WTC11 (cell line): ENCODE data around the gene NDUFS2.
"Not testable (repeated sequence)": the region's sequence is repeated elsewhere in the genome, so short reads cannot be mapped to it uniquely, and the experiment has no call there.

Experiments
- ATF1 ChIP-seq: sonication (generic); formaldehyde crosslinking; IDR thresholded peaks from 2 replicates; pipeline ENCODE4 v1.8.1; 2023; ENCODE audit warnings: mild to moderate bottlenecking, moderate library complexity, missing genetic modification reagents
- ELF4 ChIP-seq: sonication (generic); formaldehyde crosslinking; IDR thresholded peaks from 2 replicates; pipeline ENCODE4 v1.8.1; 2022; ENCODE audit warnings: low read depth, mild to moderate bottlenecking, moderate library complexity, missing genetic modification reagents
- ESRRA ChIP-seq: sonication (generic); formaldehyde crosslinking; IDR thresholded peaks from 2 replicates; pipeline ENCODE4 v1.8.1; 2022; ENCODE audit warnings: mild to moderate bottlenecking, missing genetic modification reagents, borderline replicate concordance
- FOXJ3 ChIP-seq: sonication (generic); formaldehyde crosslinking; IDR thresholded peaks from 2 replicates; pipeline ENCODE4 v1.9.0; 2021; ENCODE audit warnings: missing genetic modification reagents, mild to moderate bottlenecking, borderline replicate concordance
- FOXK1 ChIP-seq: sonication (generic); formaldehyde crosslinking; IDR thresholded peaks from 2 replicates; pipeline ENCODE4 v1.8.0; 2022; ENCODE audit warnings: mild to moderate bottlenecking, moderate library complexity, missing genetic modification reagents
- GABPB1 ChIP-seq: sonication (generic); formaldehyde crosslinking; IDR thresholded peaks from 2 replicates; pipeline ENCODE4 v1.8.1; 2023; ENCODE audit warnings: mild to moderate bottlenecking, missing genetic modification reagents
- NFE2L1 ChIP-seq: sonication (generic); formaldehyde crosslinking; IDR thresholded peaks from 2 replicates; pipeline ENCODE4 v1.8.1; 2023; ENCODE audit warnings: missing genetic modification reagents
- NFYB ChIP-seq: sonication (generic); formaldehyde crosslinking; conservative IDR thresholded peaks from 2 replicates; pipeline ENCODE4 v1.8.0; 2022; ENCODE audit warnings: low read depth, missing genetic modification reagents
- SMAD4 ChIP-seq: sonication (generic); formaldehyde crosslinking; IDR thresholded peaks from 2 replicates; pipeline ENCODE4 v1.8.0; 2022; ENCODE audit warnings: mild to moderate bottlenecking, missing genetic modification reagents
- TF ChIP-seq, protein P1 (sequence below): fragments of 200-600 bp; IDR thresholded peaks from 2 replicates; pipeline ENCODE4 v1.8.0; 2022; ENCODE audit warnings: antibody characterized with exemption
- TF ChIP-seq, protein P2 (sequence below): fragments of 250-450 bp; sonication (Bioruptor Pico); IDR thresholded peaks from 2 replicates; pipeline ENCODE4 v1.9.0; 2021; ENCODE audit warnings: mild to moderate bottlenecking, borderline replicate concordance
- TF ChIP-seq, protein P3 (sequence below): sonication (generic); formaldehyde crosslinking; IDR thresholded peaks from 2 replicates; pipeline ENCODE4 v1.8.0; 2022; ENCODE audit warnings: mild to moderate bottlenecking, missing genetic modification reagents
- TF ChIP-seq, protein P4 (sequence below): sonication (generic); formaldehyde crosslinking; IDR thresholded peaks from 2 replicates; pipeline ENCODE4 v1.8.1; 2023; ENCODE audit warnings: mild to moderate bottlenecking, missing genetic modification reagents, moderate library complexity

DNA sequence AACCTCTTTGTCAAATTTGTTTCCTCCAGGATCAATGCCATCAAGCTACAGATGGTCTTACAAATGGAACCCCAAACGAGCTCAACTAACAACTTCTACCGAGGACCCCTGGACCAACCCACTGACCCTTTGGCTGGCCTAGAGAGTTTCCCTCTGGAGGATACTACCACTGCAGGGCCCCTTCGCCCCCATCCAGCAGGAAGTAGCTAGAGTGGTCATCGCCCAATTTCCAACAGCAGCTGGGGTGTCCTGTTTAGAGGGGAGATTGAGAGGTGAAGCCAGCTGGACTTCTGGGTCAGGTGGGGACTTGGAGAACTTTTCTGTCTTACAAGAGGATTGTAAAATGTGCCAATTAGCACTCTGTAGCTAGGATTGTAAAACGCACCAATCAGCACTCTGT is 54.9 kb downstream of the NDUFS2 start:
- not testable (repeated sequence) for TF ChIP-seq NFYB; ATF1 (CRISPR knock-in tag); FOXK1 (CRISPR knock-in tag); ELF4; ESRRA (CRISPR knock-in tag); GABPB1 (CRISPR knock-in tag); FOXJ3 (CRISPR knock-in tag); NFE2L1; SMAD4
- TF ChIP-seq, protein P1, sequence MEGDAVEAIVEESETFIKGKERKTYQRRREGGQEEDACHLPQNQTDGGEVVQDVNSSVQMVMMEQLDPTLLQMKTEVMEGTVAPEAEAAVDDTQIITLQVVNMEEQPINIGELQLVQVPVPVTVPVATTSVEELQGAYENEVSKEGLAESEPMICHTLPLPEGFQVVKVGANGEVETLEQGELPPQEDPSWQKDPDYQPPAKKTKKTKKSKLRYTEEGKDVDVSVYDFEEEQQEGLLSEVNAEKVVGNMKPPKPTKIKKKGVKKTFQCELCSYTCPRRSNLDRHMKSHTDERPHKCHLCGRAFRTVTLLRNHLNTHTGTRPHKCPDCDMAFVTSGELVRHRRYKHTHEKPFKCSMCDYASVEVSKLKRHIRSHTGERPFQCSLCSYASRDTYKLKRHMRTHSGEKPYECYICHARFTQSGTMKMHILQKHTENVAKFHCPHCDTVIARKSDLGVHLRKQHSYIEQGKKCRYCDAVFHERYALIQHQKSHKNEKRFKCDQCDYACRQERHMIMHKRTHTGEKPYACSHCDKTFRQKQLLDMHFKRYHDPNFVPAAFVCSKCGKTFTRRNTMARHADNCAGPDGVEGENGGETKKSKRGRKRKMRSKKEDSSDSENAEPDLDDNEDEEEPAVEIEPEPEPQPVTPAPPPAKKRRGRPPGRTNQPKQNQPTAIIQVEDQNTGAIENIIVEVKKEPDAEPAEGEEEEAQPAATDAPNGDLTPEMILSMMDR: not testable (repeated sequence)
- TF ChIP-seq, protein P2, sequence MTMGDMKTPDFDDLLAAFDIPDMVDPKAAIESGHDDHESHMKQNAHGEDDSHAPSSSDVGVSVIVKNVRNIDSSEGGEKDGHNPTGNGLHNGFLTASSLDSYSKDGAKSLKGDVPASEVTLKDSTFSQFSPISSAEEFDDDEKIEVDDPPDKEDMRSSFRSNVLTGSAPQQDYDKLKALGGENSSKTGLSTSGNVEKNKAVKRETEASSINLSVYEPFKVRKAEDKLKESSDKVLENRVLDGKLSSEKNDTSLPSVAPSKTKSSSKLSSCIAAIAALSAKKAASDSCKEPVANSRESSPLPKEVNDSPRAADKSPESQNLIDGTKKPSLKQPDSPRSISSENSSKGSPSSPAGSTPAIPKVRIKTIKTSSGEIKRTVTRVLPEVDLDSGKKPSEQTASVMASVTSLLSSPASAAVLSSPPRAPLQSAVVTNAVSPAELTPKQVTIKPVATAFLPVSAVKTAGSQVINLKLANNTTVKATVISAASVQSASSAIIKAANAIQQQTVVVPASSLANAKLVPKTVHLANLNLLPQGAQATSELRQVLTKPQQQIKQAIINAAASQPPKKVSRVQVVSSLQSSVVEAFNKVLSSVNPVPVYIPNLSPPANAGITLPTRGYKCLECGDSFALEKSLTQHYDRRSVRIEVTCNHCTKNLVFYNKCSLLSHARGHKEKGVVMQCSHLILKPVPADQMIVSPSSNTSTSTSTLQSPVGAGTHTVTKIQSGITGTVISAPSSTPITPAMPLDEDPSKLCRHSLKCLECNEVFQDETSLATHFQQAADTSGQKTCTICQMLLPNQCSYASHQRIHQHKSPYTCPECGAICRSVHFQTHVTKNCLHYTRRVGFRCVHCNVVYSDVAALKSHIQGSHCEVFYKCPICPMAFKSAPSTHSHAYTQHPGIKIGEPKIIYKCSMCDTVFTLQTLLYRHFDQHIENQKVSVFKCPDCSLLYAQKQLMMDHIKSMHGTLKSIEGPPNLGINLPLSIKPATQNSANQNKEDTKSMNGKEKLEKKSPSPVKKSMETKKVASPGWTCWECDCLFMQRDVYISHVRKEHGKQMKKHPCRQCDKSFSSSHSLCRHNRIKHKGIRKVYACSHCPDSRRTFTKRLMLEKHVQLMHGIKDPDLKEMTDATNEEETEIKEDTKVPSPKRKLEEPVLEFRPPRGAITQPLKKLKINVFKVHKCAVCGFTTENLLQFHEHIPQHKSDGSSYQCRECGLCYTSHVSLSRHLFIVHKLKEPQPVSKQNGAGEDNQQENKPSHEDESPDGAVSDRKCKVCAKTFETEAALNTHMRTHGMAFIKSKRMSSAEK: not testable (repeated sequence)
- TF ChIP-seq, protein P3, sequence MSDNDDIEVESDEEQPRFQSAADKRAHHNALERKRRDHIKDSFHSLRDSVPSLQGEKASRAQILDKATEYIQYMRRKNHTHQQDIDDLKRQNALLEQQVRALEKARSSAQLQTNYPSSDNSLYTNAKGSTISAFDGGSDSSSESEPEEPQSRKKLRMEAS (CRISPR knock-in tag): not testable (repeated sequence)
- TF ChIP-seq, protein P4, sequence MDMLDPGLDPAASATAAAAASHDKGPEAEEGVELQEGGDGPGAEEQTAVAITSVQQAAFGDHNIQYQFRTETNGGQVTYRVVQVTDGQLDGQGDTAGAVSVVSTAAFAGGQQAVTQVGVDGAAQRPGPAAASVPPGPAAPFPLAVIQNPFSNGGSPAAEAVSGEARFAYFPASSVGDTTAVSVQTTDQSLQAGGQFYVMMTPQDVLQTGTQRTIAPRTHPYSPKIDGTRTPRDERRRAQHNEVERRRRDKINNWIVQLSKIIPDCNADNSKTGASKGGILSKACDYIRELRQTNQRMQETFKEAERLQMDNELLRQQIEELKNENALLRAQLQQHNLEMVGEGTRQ (CRISPR knock-in tag): not testable (repeated sequence)
